HG02798 (cell line): Measurements from ENCODE around the gene ZBTB20.

Source experiments
- ATAC-seq: cut with Tn5 transposase; IDR thresholded peaks from one replicate; pipeline ENCODE4 v1.9.1; 2021; ENCODE audit warnings: mild to moderate bottlenecking; ENCODE audit not compliant: unreplicated experiment, poor library complexity

ZBTB20 gene

GRCh38 chr3:114615523-114616085 lies 531.5 kb downstream of the ZBTB20 start:
- no peak for ATAC-seq

DNA sequence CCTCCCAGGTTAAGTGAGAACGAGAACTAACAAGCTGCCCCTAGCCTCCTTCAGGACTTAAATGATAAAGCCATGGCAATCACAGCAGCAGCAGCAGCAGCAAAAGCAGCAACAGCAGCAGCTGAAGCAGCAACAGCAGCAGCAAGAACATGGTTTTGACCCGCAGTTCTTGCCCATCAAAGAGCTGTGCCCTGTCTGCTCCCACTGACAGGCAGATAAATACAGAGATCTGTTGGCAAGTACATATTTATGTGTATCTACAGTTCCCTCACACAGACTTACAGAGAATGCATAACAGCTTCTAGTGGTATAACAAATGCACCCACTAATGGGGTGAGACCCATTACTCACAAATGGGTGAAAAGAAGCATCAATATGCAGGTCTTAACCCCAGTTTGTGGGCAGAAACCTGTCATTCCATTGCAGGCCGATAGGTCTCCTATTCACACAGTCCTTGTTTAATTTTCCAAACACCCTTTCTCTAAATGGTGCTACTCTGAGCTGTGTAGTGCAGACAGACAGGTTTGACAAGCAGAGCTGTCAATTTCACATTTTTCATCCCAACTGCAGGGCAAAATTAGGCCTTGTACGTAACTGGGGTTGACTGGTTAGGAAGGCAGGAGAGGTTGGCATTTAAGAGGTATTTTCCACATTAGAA lies 537.0 kb downstream of the ZBTB20 start:
- ATAC-seq: no peak

DNA sequence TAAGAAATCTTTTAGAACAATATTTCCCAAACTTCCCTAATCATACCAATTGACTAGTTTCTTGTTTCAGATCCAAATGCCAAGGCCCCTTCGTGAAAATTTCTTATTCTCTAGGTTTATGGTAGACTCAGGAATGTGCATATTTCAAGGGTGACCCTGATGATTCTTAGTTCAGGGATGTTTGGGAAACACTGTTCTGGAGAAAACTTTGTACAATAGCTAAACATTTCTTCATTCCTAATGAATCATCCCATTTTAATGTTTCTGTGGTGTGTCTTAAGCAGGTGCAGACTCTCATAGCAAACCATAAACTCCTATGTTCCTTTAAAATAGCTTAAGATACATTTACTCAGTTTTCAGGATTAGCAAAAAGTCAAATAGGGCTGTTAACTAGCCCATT lies 538.8 kb downstream of the ZBTB20 start:
- no peak for ATAC-seq

DNA sequence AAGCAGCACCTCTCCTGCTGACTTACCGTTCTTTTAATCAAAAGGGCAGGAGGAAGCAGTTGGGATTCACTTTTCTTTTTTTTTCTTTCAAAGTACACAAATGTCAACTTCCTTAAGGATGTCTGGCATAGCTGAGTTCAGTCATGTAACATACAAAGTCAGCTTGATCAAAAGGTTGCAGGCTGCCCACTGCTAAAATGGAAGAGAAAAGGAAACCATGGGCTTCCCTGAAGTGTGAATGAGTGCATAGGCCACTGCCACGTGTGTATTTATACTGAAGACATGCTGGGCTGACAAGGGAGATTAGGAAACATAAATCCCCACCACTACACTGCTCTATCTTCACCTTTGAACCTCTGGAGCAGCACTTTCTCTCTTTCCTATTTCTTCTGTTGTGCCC lies 540.8 kb downstream of the ZBTB20 start:
- ATAC-seq: no peak

DNA sequence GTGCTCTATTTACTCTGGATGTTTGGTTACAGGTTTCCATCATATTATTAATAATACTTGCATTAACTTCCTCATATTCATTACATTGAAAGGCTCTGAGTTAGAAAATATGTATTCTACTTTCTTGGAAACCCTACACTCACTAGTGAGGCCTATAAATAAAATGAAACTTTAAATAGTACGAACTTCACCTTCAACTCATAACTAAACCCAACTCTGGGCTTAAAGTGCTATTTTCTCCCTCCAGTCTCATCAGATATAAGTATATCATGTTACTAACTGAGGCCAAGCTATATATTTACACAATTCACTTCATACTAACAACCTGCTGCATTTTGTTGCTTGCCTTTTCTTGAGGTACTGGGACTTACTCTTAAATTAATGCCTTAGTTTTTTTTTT lies 546.5 kb downstream of the ZBTB20 start:
- no peak for ATAC-seq

DNA sequence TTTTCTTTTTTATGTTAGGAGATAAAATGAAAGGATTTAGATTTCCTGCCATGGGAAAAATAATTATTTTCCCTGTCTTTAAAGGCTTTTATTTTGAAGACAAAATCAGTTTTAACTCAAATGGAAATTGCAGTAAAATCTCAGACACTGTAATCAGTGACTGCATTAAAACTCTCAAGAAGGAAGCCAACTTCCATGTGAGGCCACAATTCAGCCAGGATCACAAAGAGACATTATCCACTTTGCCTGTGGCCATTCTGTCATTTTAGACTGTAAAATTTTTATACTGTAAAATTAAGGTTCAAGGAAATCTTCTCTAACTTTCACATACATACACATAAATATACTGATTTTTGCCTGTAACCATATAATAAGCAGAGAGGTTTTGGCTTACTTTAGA lies 549.2 kb downstream of the ZBTB20 start:
- no peak for ATAC-seq

- ATAC-seq: no peak
Observed at GRCh38 chr3:114597012-114597411, 550.1 kb downstream of the ZBTB20 start.

GRCh38 chr3:114596147-114596546 lies 550.9 kb downstream of the ZBTB20 start:
- ATAC-seq: no peak

DNA sequence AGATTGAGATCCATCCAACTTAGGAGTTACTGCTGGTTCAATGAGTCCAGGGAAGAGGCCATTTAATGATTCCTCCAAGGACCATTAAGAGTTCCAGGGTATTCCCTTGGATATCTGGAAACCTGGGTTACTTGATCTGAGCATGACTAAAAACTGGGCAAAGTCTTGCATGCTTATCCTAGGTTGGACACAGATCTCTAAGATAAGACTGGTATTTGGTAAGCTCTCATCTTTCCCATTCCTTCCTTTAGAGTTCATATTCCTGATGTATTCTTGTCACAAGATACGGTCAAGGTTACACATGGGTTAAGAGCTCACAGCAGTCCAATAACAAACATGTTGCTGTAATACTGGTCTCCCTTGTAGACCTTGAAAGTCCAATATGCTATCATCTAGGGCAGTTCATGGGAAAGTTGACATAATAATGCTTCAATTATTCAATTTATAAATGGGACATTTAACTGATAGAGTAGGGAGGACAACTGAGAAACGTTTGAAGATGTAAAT lies 551.5 kb downstream of the ZBTB20 start:
- ATAC-seq: no peak

GRCh38 chr3:114590309-114591047 lies 556.6 kb downstream of the ZBTB20 start:
- no peak for ATAC-seq

DNA sequence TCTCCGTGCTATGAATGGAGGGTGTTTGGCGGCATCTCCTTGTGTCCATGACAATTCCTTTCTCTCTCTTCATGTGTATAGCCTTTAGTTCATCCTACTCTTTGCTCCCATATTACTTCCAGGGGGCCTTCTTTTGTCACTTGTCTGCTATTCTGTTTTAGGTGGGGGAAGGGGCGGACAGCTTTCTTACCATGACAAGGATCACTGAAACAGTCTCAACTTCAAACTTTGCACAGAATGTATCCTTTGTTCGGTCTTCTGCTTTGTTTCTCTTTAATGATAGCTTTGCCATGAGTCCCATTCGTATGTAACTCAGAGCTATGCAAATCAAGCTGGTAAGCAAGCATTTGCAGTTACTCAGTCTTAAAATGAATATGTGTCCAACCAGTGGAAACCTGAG lies 559.1 kb downstream of the ZBTB20 start:
- no peak for ATAC-seq

- ATAC-seq: no peak
Observed at GRCh38 chr3:114586119-114586518, 561.0 kb downstream of the ZBTB20 start.

GRCh38 chr3:114585687-114586086 lies 561.4 kb downstream of the ZBTB20 start:
- ATAC-seq: no peak

DNA sequence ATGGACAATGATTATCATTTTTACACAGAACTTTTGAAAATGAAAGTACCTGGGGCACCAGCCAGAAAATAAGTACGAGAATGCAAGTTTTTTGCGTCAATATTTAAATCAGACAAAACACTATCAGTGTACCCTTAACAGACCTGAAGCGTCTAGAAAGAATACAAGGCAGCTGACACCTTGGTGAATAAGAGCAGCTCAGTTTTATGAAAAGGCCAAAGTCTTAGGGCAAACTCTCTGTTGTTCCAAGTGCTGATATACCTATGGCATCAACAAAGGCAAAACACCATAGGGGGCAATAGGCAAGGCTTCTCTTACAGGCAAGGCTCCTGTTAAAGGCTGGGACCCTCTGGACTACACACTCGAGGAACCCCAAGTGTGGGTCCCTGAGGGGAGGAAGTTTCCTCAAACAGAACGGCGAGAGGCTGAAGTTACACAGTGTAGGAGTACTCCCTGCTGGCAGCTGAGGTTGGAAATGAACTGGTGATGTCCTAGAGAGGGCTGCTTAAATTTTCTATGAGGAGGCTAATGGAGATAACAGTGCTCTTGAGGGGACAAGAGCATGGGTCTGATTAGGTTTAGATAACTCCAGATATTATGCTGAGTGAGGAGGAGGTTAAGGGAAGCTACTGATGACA lies 562.2 kb downstream of the ZBTB20 start:
- peak; percentile 27 for ATAC-seq

- ATAC-seq: peak; percentile 91
Observed at GRCh38 chr3:114582929-114583328, 564.2 kb downstream of the ZBTB20 start.

GRCh38 chr3:114572364-114573062 lies 574.6 kb downstream of the ZBTB20 start:
- no peak for ATAC-seq

DNA sequence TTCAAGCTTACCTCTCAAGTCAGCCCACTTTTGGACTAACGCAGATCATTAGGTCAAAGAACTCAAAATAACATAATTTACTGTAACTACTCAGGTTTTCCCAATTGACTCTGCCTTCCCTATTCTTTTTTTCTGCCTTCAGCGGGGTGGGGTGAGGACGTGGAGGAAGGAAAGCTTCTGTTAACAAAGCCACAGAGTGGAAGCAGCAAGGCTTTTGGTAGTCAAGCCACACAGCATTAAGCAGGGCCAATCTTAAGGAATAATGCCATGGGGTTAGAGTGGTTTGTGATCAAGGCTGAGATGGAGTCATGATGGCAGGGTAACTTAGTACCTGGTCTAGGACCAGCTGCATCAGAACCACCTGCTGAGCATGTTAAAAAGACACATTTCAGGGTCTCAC lies 575.7 kb downstream of the ZBTB20 start:
- no peak for ATAC-seq

- ATAC-seq: no peak
Observed at GRCh38 chr3:114569186-114569585, 577.9 kb downstream of the ZBTB20 start.

GRCh38 chr3:114567771-114568170 lies 579.3 kb downstream of the ZBTB20 start:
- no peak for ATAC-seq

DNA sequence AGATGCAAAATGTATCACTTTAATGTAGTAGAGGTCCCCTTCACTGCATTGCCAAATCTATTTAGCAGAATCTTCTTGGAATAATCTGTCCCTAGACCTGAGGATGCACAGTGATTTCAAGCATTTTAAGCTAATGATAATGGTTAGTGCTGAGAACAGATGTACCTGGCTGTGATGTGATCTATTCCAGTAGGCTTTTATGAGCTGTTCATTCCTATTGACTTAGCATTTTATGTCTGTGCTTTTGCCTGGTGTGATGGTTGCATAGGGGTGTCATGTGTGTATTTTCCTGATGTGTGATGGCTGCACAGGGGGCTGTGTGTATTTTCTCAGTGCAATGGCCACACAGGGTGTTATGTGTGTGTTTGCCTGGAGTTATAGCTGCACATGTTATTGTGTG lies 580.3 kb downstream of the ZBTB20 start:
- ATAC-seq: peak; percentile 13
